NK-92 (cell line): Measurements from ENCODE around the gene ARID3A.
"Not testable (repeated sequence)": the region's sequence is repeated elsewhere in the genome, so short reads cannot be mapped to it uniquely, and the experiment has no call there.

ENCODE experiments used
- DNase-seq: peaks from one replicate; lab custom pipeline; 2025; ENCODE audit not compliant: unreplicated experiment; lab: John Stamatoyannopoulos, UW

The ARID3A gene

DNA sequence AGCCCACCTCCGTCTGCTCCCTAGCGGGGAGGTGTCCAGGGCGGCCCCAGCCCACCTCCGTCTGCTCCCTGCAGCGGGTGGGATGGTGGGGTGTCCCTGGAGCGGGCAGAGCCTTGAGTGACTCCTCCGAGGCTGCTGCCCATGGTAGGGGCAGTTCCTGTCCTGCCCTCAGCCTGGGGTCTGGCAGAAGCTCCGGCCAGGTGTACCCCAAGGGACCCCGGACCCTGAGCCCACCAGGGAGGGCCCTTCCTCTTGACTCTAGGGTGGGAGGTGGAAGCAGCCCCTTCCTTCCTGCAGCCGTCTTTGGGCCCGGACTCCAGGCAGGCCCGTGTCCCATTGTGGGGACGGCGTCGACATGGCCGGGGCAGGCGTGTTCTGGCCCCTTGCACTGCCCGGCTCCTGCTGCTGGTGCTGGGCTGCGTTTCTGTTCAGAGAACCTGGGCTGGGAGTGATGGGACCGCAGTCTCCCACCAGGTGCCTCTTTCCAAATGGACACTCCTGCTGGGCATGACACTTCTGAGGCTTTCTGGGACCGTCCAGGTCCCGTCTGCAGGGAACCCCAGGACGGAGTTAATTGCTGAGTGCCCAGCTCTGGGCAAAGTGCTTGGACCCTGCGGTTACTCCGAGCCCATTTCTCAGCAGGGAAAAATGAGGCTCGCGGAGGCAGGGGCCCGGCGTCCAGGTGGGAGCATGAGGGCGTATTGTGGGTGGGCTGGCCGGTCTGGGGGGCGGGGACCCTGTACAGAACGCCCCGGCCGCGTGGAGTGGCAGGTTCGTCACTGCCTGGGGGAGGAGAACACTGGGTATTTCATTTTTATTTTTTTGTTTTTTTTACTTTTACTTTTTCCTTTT lies 19.8 kb downstream of the ARID3A start:
- no peak for DNase-seq

DNA sequence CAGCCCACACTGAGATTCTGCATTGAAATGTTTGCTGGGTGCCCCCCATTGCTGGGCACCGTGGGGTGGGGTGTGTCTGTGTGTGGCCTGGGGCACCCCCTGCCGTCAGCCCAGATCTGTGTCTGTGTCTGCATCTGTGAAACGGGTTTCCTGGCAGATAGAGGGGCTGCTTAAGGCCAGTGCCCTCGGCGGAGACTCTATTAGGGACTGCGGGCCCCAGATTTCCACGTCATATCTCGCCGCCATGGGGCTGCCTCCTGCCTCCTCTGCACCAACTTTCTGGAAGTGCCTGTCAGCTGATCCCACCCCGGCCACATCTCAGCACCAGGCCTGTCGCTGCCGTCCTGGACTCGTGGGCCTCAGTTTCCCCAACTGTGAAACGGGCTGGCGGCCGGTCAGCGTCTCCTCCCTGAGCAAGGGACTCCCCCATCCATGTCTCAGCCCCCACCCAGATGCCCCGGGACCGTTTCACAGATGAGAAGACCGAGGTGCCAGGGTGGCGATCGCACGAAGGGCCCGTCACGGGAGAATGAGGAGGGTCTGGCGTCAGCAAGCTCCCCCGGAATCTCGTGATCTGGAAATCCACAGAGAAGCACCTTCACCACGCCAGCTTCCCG lies 21.4 kb downstream of the ARID3A start:
- DNase-seq = no peak

- no peak for DNase-seq
Observed at GRCh38 chr19:947707-948539, 22.1 kb downstream of the ARID3A start.

- DNase-seq = no peak
Observed at GRCh38 chr19:948842-949496, 23.1 kb downstream of the ARID3A start.

GRCh38 chr19:950352-951066 lies 24.7 kb downstream of the ARID3A start:
- DNase-seq = no peak

GRCh38 chr19:952049-952679 lies 26.3 kb downstream of the ARID3A start:
- DNase-seq = no peak

DNA sequence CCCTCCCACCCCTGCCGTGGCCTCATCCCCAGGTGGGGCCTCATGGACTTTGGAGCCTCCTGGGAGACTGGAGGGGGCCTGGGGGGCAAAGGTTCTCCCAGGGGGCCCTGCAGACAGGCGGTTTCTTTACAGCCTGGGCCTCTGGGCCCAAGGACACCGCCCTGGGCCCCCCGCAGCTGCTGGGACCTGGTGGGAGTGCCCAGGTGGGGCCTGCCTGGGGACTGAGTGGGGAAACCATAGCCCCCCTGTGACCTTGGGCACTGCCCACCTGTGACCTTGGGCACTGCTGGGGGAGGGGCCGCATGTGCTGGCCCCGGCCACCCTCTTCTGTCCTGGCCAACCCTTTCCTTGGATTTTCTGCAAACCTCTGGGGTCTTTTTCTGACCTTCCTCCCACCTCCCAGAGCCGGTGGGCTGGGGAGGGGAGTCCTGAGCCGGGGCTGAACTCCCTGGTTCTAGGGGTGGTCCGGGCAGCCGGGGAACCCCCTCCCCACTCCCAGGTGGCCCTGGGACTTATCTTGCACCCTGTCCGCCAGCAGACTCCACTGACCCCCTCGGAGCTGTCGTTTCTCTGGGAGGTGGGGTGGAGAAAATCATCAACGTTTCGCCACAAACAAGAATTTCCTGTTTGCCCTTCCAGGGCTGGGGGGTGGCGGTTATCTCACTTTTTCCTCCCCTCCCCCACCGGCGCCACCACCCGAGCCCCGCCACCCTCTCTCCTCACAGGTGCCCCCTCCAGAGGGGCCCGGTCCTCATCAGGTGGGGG lies 27.0 kb downstream of the ARID3A start:
- DNase-seq = no peak

DNA sequence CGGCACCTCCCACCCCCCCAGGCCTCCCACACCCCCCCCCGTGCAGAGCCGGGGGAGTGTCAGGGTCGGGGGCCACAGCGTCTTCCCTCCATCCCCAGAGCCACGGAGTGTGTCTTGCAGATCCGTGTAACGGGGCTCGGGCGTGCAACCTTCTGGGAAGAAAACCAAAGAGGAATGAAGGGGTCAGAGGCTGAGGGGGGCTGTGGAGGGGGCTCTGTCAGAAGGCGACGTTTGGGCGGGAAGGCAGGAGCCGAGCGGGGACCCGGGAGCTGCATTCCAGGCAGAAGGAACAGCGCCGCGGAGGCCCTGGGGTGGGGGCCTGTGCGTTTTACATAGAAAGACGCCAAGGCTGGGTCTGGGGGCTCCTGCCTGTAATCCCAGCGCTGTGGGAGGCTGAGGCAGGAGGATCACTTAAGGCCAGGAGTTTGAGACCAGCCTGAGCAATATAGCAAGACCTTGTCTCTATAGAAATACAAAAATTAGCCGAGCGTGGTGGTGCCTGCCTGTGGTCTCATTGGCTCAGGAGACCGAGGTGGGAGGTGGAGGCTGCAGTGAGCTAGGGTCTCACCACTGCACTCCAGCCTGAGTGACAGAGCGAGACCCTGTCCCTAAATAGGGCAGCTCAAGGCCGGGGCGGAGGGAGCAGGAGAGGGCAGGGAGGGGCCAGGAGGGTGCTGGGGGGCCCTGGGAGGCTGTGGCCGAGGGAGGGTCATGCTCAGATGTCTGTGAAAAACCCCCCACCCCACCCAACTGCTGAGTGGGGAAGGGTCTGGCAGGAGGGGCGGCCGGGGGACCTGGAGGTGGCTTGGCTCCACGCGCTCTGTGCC lies 27.8 kb downstream of the ARID3A start:
- DNase-seq = no peak

DNA sequence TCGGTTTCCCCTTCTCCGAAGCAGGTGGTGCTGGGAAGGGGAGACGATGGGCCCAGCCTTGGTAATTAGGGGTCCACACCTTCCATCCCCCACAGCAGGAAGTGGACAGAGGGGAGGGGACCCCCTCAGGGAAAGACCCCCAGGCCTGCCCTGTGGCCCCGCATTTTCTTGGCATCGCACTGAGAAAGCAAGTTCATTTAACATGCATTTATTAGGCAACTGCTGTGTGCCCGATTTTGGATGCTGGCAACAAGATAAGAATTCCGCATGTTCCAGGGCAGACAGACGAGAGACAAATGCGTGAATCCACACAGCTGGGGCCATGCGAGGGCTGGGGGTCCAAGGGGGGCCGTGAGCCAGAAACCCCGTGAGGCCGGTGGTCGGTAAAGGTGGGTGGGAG lies 28.4 kb downstream of the ARID3A start:
- DNase-seq = no peak

GRCh38 chr19:954672-955494 lies 29.0 kb downstream of the ARID3A start:
- no peak for DNase-seq

GRCh38 chr19:955803-956765 lies 30.2 kb downstream of the ARID3A start:
- DNase-seq = no peak

DNA sequence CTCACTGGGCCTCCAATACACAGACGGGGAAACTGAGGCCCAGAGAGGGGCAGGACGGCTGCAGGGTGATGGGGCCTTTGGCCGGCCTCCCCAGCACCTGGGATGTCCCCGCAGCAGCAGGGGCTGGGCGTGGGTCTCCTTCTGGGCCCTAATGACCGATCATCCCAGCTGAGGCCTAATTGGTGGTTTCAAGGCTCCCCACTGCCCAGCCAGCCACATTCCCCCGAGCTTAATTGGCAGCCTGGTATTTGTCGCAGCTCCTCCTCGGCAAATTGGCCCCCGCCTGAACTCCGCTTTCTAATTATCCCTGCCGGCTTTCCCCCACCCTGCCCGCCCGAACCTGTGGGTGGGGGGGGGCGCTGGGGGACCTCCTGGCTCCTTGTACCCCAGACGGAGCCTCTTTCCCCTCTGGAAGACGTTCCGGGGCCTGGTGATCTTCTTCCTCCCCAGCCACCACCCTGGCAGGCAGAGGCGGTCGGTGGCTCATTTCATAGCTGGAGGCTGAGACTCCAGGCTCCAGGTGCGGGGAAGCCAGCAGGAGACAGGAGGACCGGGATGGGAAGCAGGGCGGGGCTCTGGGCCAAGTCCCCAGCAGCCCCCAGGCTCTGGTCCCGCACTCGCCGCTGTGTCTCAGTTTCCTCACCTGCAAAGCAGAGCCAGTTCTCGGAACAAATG lies 31.1 kb downstream of the ARID3A start:
- DNase-seq = no peak

DNA sequence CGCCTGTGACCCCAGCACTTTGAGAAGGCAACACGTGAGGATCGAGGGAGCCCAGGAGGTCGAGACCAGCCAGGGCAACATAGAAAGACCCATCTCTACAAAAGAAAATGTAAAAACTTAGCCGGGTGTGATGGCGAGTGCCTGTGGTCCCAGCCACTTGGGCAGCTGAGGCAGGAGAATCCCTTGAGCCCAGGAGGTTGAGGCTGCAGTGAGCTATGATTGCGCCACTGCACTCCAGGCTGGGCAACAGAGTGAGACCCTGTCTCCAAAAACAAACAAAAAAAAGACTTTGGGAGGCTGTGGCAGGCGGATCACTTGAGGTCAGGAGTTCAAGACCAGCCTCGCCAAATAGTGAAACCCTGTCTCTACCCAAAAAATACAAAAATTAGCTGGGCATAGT lies 31.7 kb downstream of the ARID3A start:
- DNase-seq = not testable (repeated sequence)

DNA sequence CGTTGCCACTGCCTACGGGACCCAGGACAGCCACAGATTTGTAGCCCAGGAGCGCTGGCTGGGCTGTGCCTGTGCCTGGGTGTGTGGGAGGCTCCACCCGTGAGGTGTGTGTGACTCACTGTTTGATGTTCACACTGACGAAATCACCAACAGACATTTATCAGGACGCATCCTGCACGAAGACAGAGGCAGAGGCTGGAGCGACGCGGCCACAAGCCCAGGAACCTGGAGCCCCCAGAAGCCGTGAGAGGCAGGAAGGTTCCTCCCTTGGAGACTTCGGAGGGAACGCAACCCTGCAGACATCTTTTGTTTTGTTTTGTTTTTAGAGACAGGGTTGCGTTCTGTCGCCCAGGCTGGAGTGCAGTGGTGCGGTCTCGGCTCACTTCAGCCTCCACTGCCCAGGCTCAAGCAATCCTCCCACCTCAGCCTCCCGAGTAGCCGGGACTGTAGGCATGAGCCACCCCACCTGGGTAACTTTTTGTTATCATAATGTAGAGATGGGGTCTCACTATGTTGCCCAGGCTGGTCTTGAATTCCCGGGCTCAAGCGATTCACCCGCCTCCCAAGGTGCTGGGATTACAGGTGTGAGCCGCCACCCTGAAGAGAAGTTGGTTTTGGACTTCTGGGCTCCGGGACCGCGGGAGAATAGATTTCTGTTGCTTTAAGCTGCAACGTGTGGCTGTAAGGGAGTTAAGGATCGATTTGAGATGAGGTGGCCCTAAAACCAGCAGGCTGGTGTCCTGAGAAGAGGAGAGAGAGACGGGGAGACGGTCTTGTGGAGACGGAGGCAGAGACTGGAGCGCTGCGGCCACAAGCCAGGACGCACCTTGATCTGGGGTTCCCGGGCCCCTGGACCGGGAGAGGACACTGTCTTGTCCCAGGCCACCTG lies 33.4 kb downstream of the ARID3A start:
- DNase-seq = no peak

DNA sequence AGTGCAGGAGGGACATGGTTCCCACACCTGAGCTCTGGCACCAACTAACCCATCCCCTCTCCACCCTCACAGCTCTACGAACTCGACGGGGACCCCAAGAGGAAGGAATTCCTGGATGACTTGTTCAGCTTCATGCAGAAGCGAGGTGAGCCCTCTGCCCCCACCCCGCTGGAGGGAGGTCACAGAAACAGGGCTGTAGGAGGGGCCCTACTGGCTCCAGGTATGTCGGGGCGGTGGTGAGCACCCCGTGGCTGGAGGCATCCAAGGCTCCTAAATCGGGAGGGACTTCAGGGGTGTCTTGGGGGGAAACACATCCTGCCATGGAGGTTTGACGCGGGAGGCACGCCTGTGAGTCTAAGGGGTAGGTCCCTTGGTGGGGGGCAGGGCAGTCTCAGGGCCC lies 34.2 kb downstream of the ARID3A start:
- DNase-seq = no peak
